Measurements from ENCODE around the gene AUTS2.

Gene AUTS2

GRCh38 chr7:69651101-69651590, 52.9 kb downstream of the AUTS2 start:
- TF ChIP-seq CTCF (IDR thresholded peaks at IDR 0.05; ENCODE audit: low read depth, low read length): no peak
- no peak overlapping the region for H3K4me3 ChIP-seq (ENCODE audit: low read depth, low read length)

DNA sequence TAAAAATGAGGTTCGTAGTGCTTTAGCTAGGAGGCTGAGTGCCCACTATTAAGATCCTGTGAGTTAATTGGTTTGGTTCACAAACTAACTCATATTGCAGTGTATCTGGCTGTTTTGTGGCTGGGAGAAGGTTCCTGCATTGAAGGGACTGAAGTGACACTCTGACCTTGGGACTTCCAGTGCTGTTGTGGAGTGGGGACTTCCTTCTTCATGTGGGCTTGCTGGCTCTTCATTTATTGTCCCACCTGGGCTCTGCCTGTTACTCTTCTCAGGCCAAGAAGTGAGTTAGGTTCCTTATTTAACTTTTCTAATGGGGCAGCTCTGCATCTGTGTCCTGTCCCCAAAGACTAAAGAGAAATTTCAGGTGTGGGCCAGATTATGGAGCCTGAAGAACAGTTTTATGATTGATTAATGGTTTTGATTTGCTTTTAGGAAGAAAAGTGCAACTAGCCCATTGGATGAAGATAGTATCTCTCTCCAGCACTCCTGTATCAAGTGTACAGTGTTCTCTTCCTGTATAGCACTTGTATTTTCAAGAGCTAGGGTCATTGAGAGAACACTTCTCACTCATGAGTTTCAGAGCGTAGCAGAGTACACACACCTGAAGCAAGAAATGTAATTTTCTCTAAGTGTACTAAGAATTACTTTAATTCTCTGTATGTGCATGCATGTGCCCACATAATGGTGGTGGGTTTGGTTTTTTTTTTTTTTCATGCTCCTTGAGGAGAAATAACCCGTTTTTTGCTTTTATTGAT, 54.8 kb downstream of the AUTS2 start:
- H3K4me3 ChIP-seq (ENCODE audit: low read depth, low read length): no peak overlapping the region
- TF ChIP-seq CTCF (IDR thresholded peaks at IDR 0.05; ENCODE audit: low read depth, low read length): no peak

DNA sequence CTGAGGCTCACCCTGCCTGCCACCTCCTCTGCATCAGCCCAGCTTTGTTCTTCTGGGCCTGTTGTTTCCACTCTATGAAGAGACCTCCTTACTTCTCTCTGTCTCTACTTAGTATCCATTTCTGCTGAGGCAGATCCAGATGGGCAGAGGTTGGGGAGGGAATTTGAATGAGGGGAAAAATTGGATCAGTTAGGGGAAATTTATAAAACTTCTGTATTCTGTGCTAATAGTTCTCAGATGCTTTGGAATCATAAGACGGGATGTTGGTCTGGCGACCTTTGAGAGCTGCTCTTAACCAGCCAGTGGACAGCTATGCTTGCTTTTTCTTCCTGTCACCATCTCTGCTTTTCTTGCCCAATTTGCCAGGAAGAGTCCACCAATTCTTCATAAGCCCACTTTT, 55.5 kb downstream of the AUTS2 start:
- H3K4me3 ChIP-seq (ENCODE audit: low read depth, low read length): no peak overlapping the region
- TF ChIP-seq CTCF (IDR thresholded peaks at IDR 0.05; ENCODE audit: low read depth, low read length): no peak

DNA sequence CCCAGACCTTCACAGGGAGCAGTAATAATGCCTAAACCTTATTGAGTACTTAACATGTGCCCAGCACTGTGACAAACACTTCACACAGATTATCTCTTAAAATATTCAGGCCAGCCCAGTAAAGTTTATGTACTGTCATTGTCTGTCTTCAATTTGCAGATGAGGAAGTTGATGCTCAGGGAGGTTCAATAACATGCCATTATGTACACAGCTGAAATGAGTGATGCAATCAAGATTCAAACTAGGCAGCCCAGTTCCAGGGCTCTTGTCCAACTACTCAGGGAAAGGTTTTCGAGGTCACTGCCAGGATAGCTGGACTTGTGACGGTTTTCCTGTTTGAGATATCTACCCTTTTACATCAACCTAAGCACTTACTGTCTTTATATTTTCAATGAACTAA, 56.1 kb downstream of the AUTS2 start:
- TF ChIP-seq CTCF (IDR thresholded peaks at IDR 0.05; ENCODE audit: low read depth, low read length): no peak
- H3K4me3 ChIP-seq (ENCODE audit: low read depth, low read length): no peak overlapping the region

DNA sequence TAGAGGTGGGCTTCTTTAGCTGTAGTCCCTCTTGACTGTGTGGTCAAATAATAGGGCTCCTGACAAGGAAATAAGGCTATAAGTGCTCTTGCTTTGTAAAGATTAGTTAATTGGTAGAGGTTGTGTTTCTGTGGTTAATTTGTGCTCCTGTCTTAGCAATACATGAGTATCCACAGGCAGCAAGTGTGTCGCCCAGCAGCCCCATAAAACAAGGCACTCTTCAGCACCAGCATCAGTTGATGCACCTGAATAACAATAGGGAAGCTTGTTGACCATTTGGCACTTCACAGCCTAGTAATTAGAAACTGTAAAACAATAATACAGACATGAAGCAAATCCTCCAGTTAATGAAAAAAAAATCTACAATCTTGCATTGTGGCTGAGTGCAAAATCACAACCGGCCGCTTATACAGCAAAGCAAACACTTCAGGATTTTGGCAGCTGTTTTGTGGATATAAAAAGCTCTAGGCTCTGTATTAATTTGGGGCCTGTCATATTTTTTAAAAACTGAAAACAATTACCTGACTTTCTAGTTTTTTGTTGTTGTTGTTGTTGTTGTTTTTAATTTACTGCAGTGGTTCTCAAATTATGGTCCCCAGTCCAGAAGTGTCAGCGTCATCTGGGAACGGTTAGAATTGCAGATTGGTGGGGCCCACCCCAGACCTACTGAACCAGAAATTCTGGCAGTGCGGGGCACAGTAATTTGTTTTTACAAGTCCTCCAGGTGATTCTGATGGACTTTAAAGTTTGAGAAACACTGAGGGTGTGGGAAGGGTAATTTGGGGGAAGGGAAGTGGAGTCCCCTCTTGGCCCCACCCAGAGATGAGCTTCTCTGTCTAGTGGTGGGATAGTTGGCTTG, 56.8 kb downstream of the AUTS2 start:
- TF ChIP-seq CTCF (IDR thresholded peaks at IDR 0.05; ENCODE audit: low read depth, low read length): no peak
- H3K4me3 ChIP-seq (ENCODE audit: low read depth, low read length): no peak overlapping the region

DNA sequence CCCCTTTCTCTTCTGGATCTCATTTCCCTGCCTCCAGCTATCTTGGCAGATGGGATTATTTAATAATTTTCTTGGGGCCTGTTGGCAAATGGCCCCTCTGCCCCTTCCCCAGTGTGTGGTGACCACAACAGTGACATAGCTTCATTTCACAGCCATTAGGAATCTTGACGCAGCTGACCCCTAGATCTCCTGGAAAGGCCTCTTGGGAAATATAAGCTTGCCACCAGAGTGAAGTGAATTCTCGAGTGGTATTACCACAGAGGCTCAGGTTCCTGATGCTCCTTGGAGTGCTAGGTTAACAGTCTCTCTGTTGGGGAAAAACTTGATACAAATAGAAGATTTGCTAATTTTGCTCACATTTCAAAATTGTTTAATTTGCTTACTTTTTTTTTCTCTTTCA, 57.8 kb downstream of the AUTS2 start:
- no peak overlapping the region for H3K4me3 ChIP-seq (ENCODE audit: low read depth, low read length)
- no peak for TF ChIP-seq CTCF (IDR thresholded peaks at IDR 0.05; ENCODE audit: low read depth, low read length)

DNA sequence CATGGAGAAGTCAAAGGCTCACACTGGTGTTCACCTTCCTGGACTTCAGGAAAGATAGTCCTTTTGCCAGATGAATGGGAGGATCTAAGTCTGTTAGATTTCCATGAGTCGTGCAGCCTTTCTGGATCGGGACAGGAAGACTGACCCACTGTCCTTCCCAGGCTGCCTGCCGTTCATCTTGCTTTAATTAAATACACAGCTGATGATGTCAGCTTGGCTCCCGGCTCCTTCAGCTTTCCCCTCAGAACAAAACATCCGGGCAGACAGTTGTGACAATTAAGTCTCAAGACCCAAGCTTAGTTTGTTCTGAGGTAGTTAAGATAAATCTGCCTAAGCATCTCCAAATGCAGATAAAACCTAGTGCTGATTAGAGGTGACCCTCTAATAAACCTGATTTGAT, 58.6 kb downstream of the AUTS2 start:
- no peak overlapping the region for H3K4me3 ChIP-seq (ENCODE audit: low read depth, low read length)
- no peak for TF ChIP-seq CTCF (IDR thresholded peaks at IDR 0.05; ENCODE audit: low read depth, low read length)
